SU-DHL-6 (cell line): ENCODE results near the gene C13orf46.

Source experiments
- EZH2phosphoT487 ChIP-seq: fragments of 200-600 bp; sonication (generic), shearing (Covaris generic); conservative IDR thresholded peaks from 2 replicates; pipeline ENCODE4 v1.6.1; 2018; ENCODE audit warnings: mild to moderate bottlenecking, antibody characterized with exemption, low read length, moderate library complexity, mixed read lengths
- TF ChIP-seq, protein P1 (sequence below): fragments of 200-600 bp; sonication (generic); IDR thresholded peaks from one replicate; pipeline ENCODE4 v1.5.1; 2017; ENCODE audit warnings: antibody characterized with exemption, mild to moderate bottlenecking, low read length, moderate library complexity; ENCODE audit not compliant: insufficient read depth, poor library complexity, severe bottlenecking

DNA sequence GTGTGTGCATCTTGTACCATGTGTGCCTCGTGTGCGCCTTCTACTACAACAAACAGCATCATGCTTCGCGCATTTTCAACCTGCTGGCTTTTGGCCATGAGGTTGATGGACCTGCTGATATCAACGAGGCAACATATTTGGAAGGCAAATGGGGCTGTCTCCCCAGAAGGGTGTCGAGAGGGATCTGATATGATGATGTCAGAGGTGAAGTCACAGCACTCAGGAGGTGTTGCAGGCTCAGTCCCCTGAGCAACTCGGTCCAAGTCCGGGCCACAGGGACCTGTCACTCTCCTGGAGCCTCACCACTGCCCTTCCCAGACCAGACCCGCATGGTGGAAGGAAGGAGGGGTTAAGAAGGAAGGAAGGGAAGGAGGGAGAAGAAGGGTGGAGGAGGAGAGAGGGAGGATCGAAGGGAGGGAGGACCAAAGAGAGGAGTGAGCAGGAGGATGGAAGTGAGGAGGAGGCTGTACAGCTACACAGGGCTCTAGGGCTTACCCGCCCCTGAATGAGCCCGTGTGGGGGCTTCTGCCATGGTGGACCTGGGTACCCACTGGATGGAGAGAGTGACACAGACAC, 6.7 kb upstream of the C13orf46 start:
- TF ChIP-seq, protein P1, sequence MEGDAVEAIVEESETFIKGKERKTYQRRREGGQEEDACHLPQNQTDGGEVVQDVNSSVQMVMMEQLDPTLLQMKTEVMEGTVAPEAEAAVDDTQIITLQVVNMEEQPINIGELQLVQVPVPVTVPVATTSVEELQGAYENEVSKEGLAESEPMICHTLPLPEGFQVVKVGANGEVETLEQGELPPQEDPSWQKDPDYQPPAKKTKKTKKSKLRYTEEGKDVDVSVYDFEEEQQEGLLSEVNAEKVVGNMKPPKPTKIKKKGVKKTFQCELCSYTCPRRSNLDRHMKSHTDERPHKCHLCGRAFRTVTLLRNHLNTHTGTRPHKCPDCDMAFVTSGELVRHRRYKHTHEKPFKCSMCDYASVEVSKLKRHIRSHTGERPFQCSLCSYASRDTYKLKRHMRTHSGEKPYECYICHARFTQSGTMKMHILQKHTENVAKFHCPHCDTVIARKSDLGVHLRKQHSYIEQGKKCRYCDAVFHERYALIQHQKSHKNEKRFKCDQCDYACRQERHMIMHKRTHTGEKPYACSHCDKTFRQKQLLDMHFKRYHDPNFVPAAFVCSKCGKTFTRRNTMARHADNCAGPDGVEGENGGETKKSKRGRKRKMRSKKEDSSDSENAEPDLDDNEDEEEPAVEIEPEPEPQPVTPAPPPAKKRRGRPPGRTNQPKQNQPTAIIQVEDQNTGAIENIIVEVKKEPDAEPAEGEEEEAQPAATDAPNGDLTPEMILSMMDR: no peak
- TF ChIP-seq EZH2phosphoT487: no peak
